Measurements from ENCODE around the gene HRAS.
A peak's percentile ranks its signal among the peaks of the same experiment; 100 is the strongest.
"Not testable (repeated sequence)": the region's sequence is repeated elsewhere in the genome, so short reads cannot be mapped to it uniquely, and the experiment has no call there.

Gene HRAS

GRCh38 chr11:534396-535209 lies 773 bp downstream of the HRAS start:
- peak in 6 of 56 donors; percentile 5 to 40 (median 26) for DNase-seq

- no peak for DNase-seq
These were observed 1.6 kb downstream of the HRAS start for GRCh38 chr11:533586-534395.

- no peak for DNase-seq
These were observed 2.3 kb downstream of the HRAS start for GRCh38 chr11:532986-533585.

GRCh38 chr11:532527-532985 lies 2.8 kb downstream of the HRAS start:
- DNase-seq: no peak

- DNase-seq: no peak
These were observed 3.4 kb downstream of the HRAS start for GRCh38 chr11:531919-532526.

- no peak for DNase-seq
These were observed 4.2 kb downstream of the HRAS start for GRCh38 chr11:530960-531831.

- no peak for DNase-seq
These were observed 5.5 kb downstream of the HRAS start for GRCh38 chr11:529728-530411.

- DNase-seq: no peak
These were observed 6.3 kb downstream of the HRAS start for GRCh38 chr11:528815-529727.

- DNase-seq: no peak
These were observed 7.1 kb downstream of the HRAS start for GRCh38 chr11:528166-528814.

- DNase-seq: no peak
These were observed 9.2 kb downstream of the HRAS start for GRCh38 chr11:526192-526591.

- DNase-seq: no peak
These were observed 14.1 kb downstream of the HRAS start for GRCh38 chr11:521177-521688.

- DNase-seq: no peak
These were observed 14.8 kb downstream of the HRAS start for GRCh38 chr11:520428-521176.

- DNase-seq: peak in 2 of 56 donors; percentile 65 to 70
These were observed 16.7 kb downstream of the HRAS start for GRCh38 chr11:518463-519202.

GRCh38 chr11:516918-517685 lies 18.3 kb downstream of the HRAS start:
- DNase-seq: not testable (repeated sequence)

- no peak for DNase-seq
These were observed 19.0 kb downstream of the HRAS start for GRCh38 chr11:516400-516799.

GRCh38 chr11:515131-515530 lies 20.2 kb downstream of the HRAS start:
- no peak for DNase-seq

Data from nucleus accumbens (tissue), 56 donors.